Measurements from ENCODE around the gene QRICH1. TPM values are rescaled to one million over a fixed set of nuclear protein-coding genes. Genes with fewer than 3 reads are reported as not detected.

The QRICH1 gene
- total and polyA plus RNA-seq, 2 of the 4 experiments (the other 2 are of a cell fraction), result 62.7 to 77.3 TPM

- Histone ChIP-seq H3K27me3 (ENCODE audit: control insufficient read depth, insufficient read depth, low read length) (no peaks in the 10 kb centered on the region), H3K79me1 (ENCODE audit: low read depth in 1 of 2, low read length in 2 of 2) (peaks cover 17 to 52% of the 10 kb centered on the region in 2 experiments), H2BK15ac (ENCODE audit: low read depth, low read length) (no peak overlapping the region), H3K9ac (ENCODE audit: low read depth, low read length) (no peak overlapping the region), H3K4me2 (ENCODE audit: low read depth, low read length) (no peak overlapping the region), H4K20me1 (ENCODE audit: insufficient read depth, low read length) (peaks cover 13% of the 10 kb centered on the region), H3K23ac (ENCODE audit: low read depth, low read length) (no peak overlapping the region), H3K4me1 (ENCODE audit: control insufficient read depth, insufficient read depth, low read length) (no peaks in the 10 kb centered on the region), H4K91ac (ENCODE audit: insufficient read depth, low read depth, low read length) (no peak overlapping the region), H4K5ac (ENCODE audit: low read depth, low read length) (no peak overlapping the region), H2AK5ac (ENCODE audit: low read depth, low read length) (no peak overlapping the region), H2AK9ac (replicated peaks; ENCODE audit: low read depth, low read length, poor library complexity) (no peak overlapping the region), H4K8ac (ENCODE audit: low read depth in 2 of 2, low read length in 2 of 2) (no peak overlapping the region), H3K4me3 (ENCODE audit: insufficient read depth, low read depth, low read length) (no peak overlapping the region), H3K18ac (ENCODE audit: low read depth, low read length) (no peak overlapping the region), H3K14ac (replicated peaks; ENCODE audit: low read depth, low read length) (no peak overlapping the region), H3K56ac (ENCODE audit: extremely low read depth, insufficient read depth, low read length) (no peak overlapping the region), H3K4ac (ENCODE audit: low read depth, low read length) (no peak overlapping the region), H3K27ac (ENCODE audit: insufficient read depth, low read length) (no peak overlapping the region), H2BK20ac (ENCODE audit: low read depth, low read length) (no peak overlapping the region), H2AFZ (replicated peaks; ENCODE audit: low read length, poor library complexity) (no peak overlapping the region), H3K9me3 (ENCODE audit: control insufficient read depth, insufficient read depth, low read length) (no peaks in the 10 kb centered on the region), H3K36me3 (ENCODE audit: control insufficient read depth, insufficient read depth, low read length) (peaks cover 82% of the 10 kb centered on the region), H3K9me1 (ENCODE audit: insufficient read depth, low read length) (peaks cover 8% of the 10 kb centered on the region; the same call in 1 of the 2 replicates), H2BK5ac (ENCODE audit: low read depth, low read length, poor library complexity, severe bottlenecking) (no peak overlapping the region), H2BK120ac (ENCODE audit: low read depth, low read length) (no peak overlapping the region)
- intact Hi-C loops (cut with micrococcal nuclease) (no loop called here), dilution Hi-C loops (cut with HindIII; ENCODE audit: low sequenced_read_pairs, unreplicated experiment) (no loop called here), in situ Hi-C loops (cut with MboI; ENCODE audit: low sequenced_read_pairs) (no loop called here)
- WGBS, 2 experiments (ENCODE audit: extremely low coverage in 2 of 2, insufficient read length in 1 of 2), result 77% methylated on average over 8 of the region's 14 CpGs; no CpG with 5 or more reads in 1 of the 2 experiments
- ChIA-PET CTCF (no interaction called here), POLR2A (ENCODE audit: unreplicated experiment) (no interaction called here)
- ATAC-seq (ENCODE audit: low read depth) (no peak), DNase-seq (peak; percentile 59)
- TF ChIP-seq SMC3 (IDR thresholded peaks at IDR 0.05; ENCODE audit: low read depth, low read length) (no peak), MAZ (IDR thresholded peaks at IDR 0.05; ENCODE audit: borderline replicate concordance, low read depth, low read length) (no peak), MXI1 (IDR thresholded peaks at IDR 0.05; ENCODE audit: borderline replicate concordance, low read depth, low read length) (no peak), CEBPB (IDR thresholded peaks at IDR 0.05; ENCODE audit: low read depth, low read length) (no peak), USF2 (IDR thresholded peaks at IDR 0.05; ENCODE audit: low read depth, low read length) (no peak), NFE2L2 (IDR thresholded peaks at IDR 0.05; ENCODE audit: low read depth, low read length) (no peak), RFX5 (IDR thresholded peaks at IDR 0.05; ENCODE audit: low read depth, low read length) (no peak), RAD21 (IDR thresholded peaks at IDR 0.05; ENCODE audit: low read length) (no peak), MAFK (IDR thresholded peaks at IDR 0.05; ENCODE audit: low read depth, low read length) (no peak), BHLHE40 (IDR thresholded peaks at IDR 0.05; ENCODE audit: low read depth, low read length) (no peak), POLR2A (IDR thresholded peaks at IDR 0.05; ENCODE audit: low read depth, low read length) (no peak), FOS (IDR thresholded peaks at IDR 0.05; ENCODE audit: low read depth, low read length) (no peak)
- TF ChIP-seq, protein P1, sequence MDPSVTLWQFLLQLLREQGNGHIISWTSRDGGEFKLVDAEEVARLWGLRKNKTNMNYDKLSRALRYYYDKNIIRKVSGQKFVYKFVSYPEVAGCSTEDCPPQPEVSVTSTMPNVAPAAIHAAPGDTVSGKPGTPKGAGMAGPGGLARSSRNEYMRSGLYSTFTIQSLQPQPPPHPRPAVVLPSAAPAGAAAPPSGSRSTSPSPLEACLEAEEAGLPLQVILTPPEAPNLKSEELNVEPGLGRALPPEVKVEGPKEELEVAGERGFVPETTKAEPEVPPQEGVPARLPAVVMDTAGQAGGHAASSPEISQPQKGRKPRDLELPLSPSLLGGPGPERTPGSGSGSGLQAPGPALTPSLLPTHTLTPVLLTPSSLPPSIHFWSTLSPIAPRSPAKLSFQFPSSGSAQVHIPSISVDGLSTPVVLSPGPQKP (IDR thresholded peaks at IDR 0.05; ENCODE audit: borderline replicate concordance, low read depth, low read length), result no peak
- BruUV-seq (replicated peaks), result no TSS peak
These were observed 31.3 kb upstream of the QRICH1 start for GRCh38 chr3:49124991-49125670.
